ENCODE results near the gene PRX.
"Not testable (repeated sequence)": the region's sequence is repeated elsewhere in the genome, so short reads cannot be mapped to it uniquely, and the experiment has no call there.

Gene PRX, protein sequence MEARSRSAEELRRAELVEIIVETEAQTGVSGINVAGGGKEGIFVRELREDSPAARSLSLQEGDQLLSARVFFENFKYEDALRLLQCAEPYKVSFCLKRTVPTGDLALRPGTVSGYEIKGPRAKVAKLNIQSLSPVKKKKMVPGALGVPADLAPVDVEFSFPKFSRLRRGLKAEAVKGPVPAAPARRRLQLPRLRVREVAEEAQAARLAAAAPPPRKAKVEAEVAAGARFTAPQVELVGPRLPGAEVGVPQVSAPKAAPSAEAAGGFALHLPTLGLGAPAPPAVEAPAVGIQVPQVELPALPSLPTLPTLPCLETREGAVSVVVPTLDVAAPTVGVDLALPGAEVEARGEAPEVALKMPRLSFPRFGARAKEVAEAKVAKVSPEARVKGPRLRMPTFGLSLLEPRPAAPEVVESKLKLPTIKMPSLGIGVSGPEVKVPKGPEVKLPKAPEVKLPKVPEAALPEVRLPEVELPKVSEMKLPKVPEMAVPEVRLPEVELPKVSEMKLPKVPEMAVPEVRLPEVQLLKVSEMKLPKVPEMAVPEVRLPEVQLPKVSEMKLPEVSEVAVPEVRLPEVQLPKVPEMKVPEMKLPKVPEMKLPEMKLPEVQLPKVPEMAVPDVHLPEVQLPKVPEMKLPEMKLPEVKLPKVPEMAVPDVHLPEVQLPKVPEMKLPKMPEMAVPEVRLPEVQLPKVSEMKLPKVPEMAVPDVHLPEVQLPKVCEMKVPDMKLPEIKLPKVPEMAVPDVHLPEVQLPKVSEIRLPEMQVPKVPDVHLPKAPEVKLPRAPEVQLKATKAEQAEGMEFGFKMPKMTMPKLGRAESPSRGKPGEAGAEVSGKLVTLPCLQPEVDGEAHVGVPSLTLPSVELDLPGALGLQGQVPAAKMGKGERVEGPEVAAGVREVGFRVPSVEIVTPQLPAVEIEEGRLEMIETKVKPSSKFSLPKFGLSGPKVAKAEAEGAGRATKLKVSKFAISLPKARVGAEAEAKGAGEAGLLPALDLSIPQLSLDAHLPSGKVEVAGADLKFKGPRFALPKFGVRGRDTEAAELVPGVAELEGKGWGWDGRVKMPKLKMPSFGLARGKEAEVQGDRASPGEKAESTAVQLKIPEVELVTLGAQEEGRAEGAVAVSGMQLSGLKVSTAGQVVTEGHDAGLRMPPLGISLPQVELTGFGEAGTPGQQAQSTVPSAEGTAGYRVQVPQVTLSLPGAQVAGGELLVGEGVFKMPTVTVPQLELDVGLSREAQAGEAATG (N-terminal part only)

DNA sequence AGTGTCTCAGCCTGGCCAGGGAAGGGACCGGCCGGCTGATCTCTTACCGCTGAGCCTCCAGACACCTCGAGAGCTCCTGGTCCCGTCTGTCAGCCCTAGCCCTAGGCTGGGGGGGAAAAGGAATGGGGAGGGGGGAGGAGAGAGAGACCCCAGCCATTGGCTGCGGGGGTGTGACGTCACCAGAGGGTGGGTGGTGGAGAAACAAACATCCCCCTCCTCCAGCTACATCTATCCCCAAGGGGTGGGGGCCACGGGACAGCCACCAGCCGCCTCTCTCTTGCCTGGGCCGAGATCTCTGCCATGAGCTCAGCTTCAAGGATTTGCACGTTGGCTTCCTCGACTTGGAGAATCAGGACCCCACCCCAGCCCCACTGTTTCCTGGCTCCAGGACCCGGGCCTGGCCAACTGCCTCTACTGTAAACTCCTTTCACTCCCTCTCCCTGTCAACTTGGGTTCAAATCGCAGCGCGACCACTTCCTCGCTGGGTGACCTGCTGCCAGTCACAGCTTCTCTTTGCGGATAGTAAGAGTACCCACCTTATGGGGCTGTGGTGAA lies at the start of gene PRX:
PRX (minus strand) TSS at position 88 of the 555 bp plus-strand sequence. CDS start 5,446 bp downstream, outside the sequence.
- no peak for DNase-seq (ENCODE audit: low read depth in 1 of 2, low spot score in 1 of 2)

DNA sequence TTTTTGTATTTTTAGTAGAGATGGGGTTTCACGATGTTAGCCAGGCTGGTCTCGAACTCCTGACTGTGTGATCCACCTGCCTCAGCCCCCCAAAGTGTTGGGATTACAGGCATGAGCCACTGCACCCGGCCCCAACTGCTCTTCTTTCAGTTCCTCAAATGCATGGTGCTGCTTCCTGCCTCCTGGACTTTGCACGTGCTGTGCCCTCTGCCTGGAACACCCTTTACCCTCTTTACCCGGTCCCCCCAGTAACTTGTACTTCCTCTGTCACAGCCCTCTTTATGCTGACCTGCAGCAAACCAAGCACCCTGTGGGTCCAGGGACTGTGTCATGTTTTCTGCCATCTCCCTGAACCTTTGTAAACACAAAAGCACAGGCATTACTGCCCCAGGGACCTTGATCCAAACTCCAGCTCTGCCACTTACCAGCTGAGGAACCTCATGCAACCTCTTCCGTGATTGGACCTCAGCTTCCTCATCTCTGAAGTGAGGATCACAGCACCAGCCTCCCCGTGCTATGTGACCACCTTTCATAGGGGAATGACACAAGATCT lies 48.6 kb upstream of the PRX start:
- no peak for DNase-seq (ENCODE audit: low read depth in 1 of 2, low spot score in 1 of 2)

DNA sequence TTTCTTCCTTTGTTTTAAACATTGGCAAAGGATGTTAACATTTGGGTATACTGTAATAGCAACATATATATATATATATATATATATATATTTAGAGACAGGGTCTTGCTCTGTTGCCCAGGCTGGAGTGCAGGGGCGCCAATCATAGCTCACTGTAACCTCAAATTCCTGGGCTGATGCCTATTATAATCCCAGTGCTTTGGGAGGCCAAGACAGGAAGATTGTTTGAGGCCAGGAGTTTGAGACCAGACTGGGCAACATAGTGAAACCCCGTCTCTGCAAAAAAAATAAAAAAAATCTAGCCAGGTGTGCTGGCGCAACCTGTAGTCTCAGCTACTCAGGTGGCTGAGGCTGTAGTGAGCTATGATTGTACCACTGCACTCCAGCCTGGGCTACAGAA lies 47.0 kb upstream of the PRX start:
- no peak for DNase-seq (ENCODE audit: low read depth in 1 of 2, low spot score in 1 of 2)

DNA sequence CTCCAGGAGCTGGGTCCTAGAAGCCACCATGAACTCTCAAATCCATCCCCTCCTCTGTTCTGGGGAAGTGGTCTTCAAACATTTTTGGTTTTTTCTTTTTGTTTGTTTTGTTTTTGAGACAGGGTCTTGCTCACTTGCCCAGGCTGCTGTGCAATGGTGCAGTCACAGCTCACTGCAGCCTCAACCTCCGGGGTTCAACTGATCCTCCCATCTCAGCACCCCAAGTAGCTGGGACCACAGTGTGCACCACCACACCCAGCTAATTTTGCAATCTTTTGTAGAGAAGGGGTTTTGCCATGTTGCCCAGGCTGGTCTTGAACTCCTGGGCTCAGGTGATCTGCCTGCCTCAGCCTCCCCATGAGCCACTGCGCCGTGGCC lies 45.4 kb upstream of the PRX start:
- no peak for DNase-seq (ENCODE audit: low read depth in 1 of 2, low spot score in 1 of 2)

DNA sequence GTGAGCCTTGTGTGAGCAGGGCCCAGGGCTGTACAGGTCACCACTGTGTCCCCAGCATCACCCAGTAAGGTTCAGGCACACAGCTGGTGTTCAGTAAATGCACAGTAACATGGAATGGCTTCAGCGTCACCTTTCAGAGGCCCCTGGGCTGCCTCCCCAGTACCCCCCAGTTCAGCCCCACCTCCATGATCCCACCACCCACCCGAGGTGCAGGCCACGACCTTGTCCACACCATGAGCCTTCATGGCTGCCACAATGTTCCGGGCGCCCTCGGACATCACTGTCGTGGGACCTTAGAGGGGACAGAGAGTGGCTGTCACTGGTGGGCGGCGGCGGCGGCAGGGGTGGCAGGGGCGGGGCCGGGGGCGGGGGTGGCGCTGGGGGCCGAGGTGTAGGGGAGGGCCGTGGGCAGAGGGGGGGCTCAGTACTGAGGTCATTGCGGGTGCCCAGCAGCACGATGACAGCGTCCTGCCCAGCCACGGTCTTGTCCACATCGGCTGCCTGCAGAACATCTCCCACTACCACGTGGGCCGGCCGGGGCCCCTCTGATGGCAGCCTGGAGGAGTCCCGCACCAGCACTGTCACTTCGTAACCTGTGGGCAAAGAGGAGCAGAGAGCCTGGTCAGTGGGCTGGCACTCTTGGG lies 44.9 kb upstream of the PRX start:
- no peak for DNase-seq (ENCODE audit: low read depth in 1 of 2, low spot score in 1 of 2)

DNA sequence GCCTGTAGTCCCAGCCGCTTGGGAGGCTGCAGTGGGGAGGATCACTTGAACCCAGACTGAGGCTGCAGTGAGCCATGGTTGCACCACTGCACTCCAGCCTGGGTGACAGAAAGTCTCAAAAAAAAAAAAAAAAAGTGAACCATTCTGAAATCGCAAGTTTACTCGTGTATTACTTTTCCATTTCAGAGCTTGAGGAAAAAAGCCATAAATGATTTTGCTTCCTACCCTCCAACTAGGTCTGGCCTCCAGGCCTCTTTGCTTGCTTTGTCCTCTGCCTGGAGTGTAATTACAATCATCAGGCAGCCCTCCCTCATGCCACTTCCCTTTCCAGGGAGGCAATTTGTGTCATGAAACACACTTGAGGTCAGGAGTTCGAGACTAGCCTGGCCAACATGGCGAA lies 43.9 kb upstream of the PRX start:
- no peak for DNase-seq (ENCODE audit: low read depth in 1 of 2, low spot score in 1 of 2)

DNA sequence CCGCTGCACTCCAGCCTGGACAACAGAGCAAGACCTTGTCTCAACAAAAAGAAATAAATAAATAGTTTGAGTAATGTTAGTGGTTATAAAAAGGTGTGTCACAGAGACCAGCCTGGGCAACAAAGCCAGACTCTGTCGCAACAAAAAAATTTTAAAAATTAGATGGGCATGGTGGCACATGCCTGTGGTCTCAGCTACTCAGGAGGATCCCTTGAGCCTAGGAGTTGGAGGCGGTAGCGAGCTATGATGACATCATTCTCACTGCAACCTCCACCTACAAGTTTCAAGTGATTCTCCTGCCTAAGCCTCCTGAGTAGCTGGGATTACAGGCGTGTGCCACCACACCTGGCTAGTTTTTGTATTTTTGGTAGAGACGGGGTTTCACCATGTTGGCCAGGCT lies 40.8 kb upstream of the PRX start:
- not testable (repeated sequence) for DNase-seq (ENCODE audit: low read depth in 1 of 2, low spot score in 1 of 2)

DNA sequence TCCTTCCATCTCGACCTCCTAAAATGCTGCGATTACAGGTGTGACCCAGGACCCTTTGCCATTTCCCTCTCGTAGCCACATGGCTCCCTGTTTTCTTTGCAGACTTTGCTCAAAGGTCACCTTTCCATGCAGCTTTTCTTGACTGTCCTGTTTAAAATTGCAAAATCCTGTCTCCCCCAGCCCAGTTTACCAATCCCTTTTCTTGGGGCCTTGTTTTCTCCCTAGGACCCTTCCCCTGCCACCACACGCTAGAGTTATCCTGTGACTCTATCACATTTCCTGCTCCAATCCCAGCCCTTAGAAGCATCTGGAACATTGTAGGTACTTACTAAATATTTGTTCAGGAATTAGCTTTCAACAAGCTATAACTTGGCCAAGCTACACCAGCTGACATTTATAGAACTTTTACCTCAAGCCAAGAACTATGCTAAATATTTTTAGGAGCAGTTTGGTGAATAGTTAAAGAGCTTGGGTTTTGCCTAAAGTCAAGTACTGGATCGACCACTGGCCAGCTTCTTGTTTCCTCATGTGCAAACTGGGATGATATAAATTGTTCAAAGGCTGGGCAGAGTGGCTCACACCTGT lies 40.1 kb upstream of the PRX start:
- DNase-seq (ENCODE audit: low read depth in 1 of 2, low spot score in 1 of 2): no peak

DNA sequence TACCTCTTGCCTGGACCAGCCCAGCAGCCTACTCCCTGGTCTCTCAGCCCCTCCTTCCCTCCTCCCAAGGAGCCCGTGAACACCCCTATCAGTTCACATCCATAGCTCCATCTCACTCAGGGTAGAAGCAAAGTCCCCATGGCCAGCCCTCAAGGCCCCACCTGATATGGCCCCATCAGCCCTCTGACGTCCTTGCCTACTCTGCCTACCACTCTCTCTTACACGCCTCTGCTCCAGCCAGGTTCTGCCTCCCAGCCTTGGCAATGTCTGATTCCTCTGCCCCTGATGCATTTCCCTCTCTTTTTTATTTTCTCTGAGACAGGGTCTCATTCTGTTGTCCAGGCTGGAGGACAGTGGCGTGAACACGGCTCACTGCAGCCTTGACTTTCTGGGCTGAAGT lies 38.8 kb upstream of the PRX start:
- DNase-seq (ENCODE audit: low read depth in 1 of 2, low spot score in 1 of 2): no peak

DNA sequence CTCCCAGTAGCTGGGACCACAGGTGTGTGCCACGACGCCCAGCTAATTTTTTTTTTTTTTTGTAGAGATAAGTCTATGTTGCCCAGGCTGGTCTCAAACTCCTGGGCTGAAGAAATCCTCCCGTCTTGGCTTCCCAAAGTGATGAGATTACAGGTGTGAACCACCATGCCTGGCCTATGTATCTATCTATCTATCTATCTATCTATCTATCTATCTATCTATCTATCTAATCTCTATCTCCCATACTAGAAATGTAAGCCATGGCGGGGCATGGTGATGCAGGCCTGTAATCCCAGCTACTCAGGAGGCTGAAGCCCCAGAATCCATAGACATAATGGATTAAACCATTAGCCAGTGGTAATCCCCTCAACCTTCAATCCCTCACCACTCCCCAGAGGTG lies 37.5 kb upstream of the PRX start:
- no peak for DNase-seq (ENCODE audit: low read depth in 1 of 2, low spot score in 1 of 2)

DNA sequence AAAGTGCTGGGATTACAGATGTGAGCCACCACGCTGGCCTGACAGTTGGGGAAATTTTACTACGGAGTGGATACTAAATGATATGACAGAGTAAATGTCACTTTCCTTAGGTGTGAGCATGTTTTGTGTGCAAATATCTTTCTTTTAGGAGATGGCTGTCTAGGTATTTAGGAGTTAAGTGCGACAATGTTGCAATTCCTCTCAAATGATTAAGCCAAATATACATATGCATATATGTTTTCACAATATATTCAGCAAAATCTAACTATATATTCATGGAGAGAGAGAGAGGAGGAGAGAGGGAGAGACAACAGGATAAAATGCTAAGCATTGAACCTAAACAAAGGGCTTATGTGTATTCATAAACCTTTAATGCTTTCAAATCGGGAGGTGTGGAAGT lies 36.3 kb upstream of the PRX start:
- DNase-seq (ENCODE audit: low read depth in 1 of 2, low spot score in 1 of 2): no peak

DNA sequence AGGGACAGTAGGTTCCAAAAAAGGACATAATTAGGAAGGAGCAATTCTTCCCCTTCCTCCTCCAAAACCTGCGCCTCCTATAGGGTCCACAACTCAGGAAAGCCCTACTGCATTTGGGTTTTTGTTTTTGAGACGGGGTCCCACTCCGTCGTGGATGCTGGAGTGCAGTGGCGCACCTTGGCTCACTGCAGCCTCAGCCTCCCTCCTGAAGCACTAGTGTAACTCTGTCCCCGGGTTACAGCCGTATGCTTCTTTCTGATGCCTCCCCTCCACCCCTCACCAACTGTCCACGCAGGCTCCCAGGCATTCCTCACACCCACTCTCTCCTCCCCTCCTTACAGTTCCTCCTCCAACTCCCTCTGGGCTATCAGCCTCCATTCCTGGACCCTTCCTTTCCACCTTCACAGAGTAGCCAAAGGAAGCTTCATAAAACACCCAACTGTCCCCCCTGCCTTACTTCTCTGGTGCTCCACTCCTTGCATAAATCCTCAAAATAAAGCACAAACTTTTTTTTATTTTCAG lies 33.1 kb upstream of the PRX start:
- DNase-seq (ENCODE audit: low read depth in 1 of 2, low spot score in 1 of 2): no peak

DNA sequence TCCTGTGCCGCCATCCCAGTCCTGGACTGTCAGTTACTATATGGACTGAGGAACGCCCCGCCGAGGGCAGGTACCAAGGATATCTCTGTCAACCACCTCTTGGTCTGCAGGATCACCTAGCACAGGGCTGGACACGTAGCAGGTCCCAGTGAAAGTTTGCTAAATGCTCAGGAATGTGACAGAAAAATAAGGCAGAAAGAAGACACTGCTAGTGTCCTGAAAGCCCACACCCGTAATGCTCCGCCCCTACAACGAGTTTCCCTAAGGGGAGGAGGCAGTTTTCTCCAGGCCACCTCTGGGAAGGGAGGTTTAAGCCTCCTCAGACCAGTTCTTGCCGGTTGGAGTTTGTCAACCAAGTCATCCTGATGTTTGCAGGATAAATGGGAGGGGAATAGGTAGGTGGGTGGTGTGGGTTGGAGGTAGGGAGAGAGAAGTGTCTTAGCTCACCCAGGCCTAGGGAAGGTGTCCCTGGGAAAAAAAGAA lies 32.6 kb upstream of the PRX start:
- no peak for DNase-seq (ENCODE audit: low read depth in 1 of 2, low spot score in 1 of 2)

DNA sequence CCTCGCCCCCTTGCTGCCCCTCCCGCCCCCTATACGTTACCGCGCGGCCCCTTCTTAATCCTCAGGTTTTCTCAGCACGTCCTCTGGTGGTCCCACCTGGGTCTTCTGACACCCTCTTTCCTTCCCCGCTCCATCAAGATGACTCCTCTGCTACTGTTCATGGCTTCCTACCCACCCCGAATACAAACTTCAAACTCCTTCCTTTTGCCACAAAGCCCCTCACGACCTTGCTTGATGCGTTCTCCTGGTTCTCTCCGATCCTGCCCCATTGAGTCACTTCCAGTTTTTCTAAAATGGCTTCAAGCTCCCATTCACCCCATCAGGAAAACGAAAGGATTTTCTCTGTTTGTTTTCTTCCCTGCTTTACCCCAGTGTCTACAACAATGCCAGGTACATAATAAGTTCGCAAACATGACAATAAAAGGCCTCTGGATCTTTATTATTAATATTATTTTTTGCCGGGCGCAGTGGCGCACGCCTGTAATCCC lies 31.7 kb upstream of the PRX start:
- DNase-seq (ENCODE audit: low read depth in 1 of 2, low spot score in 1 of 2): no peak

DNA sequence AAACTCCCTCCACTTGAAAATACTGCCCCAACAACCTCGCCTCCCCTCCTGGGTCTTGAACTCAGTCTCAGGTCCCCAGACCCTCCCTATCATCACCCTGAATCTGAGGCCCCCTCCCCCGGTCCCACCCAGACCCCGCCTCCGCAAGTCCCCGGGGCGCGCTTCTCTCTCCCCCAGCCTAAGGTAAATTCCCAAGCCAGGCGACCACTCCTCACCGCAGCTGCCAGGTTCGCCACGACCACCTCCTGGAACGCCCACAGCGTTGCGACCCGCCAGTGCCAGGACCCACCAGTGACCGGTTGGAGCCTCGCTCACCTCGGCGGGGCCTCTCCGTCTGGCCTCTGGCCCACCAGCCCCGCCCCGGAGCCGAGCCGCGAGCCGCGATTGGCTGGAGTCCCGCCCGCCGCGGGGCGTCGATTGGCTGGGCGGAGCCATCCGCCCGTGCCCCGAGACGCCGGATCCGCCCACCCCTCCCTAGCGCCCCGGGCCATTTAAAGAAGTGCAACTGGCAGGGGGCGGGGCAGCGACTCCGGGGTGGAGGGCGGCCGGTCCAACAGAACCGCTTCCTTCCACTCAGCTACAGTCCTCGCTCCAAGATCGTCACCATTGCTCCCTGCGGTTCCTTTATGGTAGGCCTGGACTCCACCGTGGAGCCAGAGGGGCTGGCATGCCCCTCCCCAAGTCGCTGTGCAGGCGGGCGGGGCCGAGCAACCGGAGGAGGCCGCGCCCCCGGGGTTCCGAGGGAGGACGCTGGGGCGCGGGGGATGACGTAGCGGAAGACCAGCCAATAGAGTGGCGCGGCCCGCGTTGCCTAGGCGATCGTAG lies 31.0 kb upstream of the PRX start, which contains the start of gene SERTAD3:
SERTAD3 (minus strand) TSS at position 336 of the 825 bp plus-strand sequence. CDS start 2,255 bp downstream, outside the sequence.
- peak; percentile 93 to 95 for DNase-seq (ENCODE audit: low read depth in 1 of 2, low spot score in 1 of 2)

DNA sequence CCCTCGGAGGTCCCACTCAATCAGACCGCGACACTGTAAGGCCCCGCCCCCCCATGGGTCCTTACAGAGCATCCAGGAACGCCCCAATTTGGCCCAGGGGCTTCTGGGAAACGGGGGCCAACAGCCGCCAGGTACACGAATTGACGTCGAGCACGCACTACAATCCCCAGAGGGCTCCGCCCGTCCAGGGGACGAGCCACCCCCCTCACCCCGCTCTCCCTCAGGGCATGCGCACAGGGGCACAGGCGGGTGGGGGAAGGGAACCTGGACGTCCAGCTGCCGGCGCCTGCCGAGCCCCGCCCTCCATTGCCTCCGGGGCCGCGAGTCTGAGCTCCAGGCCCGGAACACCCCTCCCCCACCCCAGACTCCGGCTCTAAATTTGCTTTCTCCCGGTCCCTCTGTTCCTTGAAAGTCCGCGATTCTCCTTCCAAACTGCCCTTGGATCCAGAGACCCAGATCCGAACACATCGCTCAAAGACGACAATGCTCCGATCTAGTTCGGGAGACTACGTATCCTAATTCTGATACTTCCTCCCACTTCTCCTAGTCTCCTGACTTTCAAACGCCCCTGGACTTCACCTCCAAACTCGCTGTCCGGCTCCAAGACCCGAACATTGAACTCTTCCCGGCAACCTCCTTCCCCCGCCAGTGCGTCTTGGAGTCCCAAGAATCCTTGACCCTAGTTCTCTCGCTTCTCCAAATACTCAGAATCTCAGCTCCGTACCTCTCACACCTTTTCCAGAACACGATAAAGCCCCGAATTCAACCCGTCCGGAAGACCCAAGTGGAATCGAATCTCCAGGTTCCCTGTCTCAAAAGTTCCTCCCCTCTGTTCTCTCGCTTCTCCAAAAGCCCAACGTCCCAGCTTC lies 30.2 kb upstream of the PRX start:
- DNase-seq (ENCODE audit: low read depth in 1 of 2, low spot score in 1 of 2): peak; percentile 94 to 99

DNA sequence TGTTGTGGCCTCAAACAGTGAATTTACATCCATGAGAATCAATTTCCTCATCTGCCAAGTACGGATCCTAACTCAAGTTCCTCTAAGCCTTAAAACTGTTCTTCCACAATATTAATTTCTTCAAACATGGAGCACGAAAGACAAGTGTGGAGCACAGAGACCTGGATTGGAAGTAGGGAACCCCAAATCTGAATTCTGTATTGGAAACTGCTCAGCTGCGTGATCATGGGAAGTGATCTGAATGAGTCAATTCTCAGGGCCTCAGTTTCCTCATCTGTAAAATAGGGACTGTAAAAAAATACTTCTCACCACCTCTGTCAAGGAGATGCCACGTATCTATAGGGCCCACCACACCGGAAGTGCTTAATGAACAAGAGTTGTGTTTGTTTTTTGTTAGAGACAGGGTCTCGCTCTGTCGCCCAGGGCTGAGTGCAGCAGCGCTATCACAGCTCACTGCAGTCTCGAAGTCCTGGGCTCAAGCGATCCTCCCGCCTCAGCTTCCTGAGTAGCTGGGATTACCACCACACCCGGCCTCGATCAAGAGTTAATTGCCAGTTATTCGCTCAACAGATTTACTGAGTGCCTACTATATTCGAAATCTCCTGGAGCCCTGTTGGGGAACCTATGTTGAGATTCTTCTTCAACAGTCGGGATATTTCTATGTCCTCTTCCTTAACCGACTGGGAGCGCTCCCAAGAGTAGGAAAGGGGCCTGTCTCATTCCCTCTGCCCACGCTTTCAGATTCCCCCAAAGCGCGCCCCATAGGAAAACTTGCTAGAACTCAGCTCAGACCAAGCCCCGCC lies 29.4 kb upstream of the PRX start:
- DNase-seq (ENCODE audit: low read depth in 1 of 2, low spot score in 1 of 2): no peak

All from stimulated activated CD4-positive, alpha-beta T cell treated with anti-CD3 and anti-CD28 coated beads, Interleukin-15, amount 100 ng/mL, for 1 hour (primary cell).